HS-5 (cell line): Measurements from ENCODE around the gene TXN.
"Not testable (repeated sequence)": the region's sequence is repeated elsewhere in the genome, so short reads cannot be mapped to it uniquely, and the experiment has no call there.

Experiments
- DNase-seq: peaks from one replicate; pipeline ENCODE4 v3.0.0-alpha.2; 2012; ENCODE audit warnings: low read depth

TXN gene

GRCh38 chr9:110208031-110208430, 48.3 kb downstream of the TXN start, which contains the start of gene C9orf152:
C9orf152 (minus strand) TSS chr9:110208159; CDS start chr9:110207579, 580 bp downstream.
- DNase-seq, result no peak

GRCh38 chr9:110207071-110207641, 49.2 kb downstream of the TXN start:
- no peak for DNase-seq

GRCh38 chr9:110206389-110206788, 49.9 kb downstream of the TXN start:
- DNase-seq, result no peak

- not testable (repeated sequence) for DNase-seq
These were observed 50.7 kb downstream of the TXN start for GRCh38 chr9:110205612-110206011.

GRCh38 chr9:110202232-110202631, 54.1 kb downstream of the TXN start:
- DNase-seq, result no peak

GRCh38 chr9:110199643-110200042, 56.7 kb downstream of the TXN start:
- no peak for DNase-seq

- no peak for DNase-seq
These were observed 58.0 kb downstream of the TXN start for GRCh38 chr9:110198357-110198756.

GRCh38 chr9:110197330-110198187, 58.7 kb downstream of the TXN start:
- no peak for DNase-seq

GRCh38 chr9:110196084-110196499, 60.2 kb downstream of the TXN start:
- not testable (repeated sequence) for DNase-seq
